A375 (cell line): ENCODE measurements around the gene BLOC1S1. TPM values are rescaled to one million over a fixed set of nuclear protein-coding genes. Genes with fewer than 3 reads are reported as not detected.

Source experiments
- small RNA-seq: library from RNA; depleted of rRNA; stranded (forward); fragments of <200 nt; gene quantifications from one replicate; pipeline ENCODE3, GENCODE V24; 2014
- total RNA-seq: library from RNA; depleted of rRNA; stranded (reverse); fragments of >200 nt; shearing (Covaris generic); gene quantifications from 2 replicates; pipeline ENCODE4 v1.2.3, GENCODE V29; 2014; rRNA removed

Gene BLOC1S1
- total RNA-seq, result 218 and 226 TPM in 2 replicates

DNA sequence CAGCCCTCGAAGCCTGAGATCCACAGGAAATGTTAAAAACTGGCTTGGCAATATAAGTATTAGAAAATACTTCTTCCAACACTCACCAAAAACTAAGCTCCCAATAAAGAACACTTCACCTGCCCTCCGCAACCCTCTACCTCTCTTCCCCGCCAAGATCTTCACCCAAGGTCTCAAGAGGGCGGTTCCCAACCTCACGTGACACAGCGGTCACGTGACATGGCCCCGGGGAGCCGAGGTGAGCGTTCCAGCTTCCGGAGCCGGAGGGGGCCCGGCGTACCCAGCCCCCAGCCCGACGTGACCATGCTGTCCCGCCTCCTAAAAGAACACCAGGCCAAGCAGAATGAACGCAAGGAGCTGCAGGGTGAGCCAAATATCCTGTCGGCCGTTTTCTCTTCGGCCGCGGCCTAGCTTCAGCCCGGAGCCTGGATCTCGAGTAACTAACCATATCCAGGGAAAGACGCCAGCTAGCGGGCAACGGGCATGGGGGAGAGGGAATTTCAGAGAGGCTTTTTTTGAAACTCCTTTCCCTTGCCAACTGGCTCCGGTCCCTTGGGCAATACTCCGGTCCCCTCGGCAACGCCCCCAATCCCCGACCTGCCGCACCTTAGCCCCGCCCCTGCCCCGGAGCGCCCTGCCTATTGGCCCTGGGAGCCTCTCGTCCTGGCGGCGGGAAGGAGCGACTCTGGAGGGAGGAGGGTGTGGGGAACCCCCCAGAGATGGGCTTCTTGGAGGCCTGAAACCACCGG is at the start of gene BLOC1S1:
TSS of gene BLOC1S1 (plus strand) at position 214 of the 749 bp plus-strand sequence. CDS start at position 220, 6 bp downstream.

DNA sequence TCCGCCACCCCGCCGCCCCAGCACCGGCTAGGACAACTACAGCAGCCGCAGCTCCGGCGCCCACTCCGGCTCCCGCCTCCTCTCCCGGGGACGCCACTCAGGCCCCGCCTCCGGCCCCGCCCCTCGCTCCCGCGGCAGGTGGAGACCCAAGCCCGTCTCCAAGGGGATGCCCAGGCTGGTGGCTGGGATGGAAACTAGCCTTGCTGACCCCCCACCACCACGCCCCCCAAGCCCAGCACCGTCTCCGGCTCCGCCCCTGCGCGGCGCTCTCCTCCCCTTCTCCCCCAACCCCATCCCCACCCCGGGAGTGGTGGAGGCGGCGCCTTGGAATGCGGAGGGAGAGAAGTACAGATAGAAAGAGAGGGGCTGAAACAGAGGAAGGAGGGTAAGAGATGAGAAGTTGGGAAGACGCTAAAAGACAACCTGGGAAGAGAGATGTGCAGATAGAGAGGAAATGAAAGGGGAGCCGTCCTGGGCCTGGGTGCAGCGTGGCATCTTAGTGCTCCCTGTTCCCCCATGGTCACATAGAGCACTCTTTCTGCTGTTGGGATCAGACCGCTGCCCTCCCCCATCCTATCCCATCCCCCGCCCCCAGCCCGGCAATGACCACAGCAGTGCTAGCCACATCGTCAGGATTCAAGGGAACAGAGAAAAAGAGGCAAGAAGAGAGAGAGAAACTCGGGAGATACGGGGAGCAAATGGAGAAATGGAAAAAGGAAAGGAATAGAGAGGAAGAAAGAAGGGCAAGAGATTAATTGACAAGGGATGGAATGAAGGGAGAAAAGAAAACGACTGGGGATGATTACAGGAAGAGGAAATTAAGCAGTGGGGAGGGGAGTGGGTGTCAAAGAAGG is 7.8 kb upstream of the BLOC1S1 start, which contains the start of gene ITGA7:
TSS of gene ITGA7 (minus strand) at position 64 of the 854 bp plus-strand sequence. CDS start 222 bp downstream, outside the sequence.

DNA sequence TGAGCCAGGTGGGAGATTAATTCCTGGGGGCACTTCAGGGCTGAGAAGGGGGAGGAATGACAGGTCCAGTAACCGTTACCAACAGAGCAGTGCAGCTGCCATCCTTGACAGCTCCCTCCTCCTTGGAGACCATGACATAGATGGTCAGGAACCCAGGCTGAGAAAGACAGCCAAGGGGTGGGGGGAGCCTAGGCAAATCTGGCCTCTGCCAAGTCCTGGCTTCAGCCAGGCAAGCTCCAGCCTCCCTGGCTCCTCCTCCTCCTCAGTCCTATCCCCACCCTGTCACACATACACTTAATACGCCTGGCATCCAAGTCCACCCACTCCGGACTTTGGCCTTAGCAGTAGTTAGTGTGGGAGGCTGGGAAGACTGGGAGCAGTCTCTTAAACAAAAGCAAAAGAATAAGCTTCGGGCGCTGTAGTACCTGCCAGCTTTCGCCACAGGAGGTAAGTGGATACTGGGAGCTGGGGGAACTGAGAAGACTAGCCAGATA is 4.3 kb downstream of the BLOC1S1 start, which contains the start of gene RDH5:
TSS of gene RDH5 (plus strand) at position 323 of the 494 bp plus-strand sequence. CDS start 792 bp downstream, outside the sequence.

DNA sequence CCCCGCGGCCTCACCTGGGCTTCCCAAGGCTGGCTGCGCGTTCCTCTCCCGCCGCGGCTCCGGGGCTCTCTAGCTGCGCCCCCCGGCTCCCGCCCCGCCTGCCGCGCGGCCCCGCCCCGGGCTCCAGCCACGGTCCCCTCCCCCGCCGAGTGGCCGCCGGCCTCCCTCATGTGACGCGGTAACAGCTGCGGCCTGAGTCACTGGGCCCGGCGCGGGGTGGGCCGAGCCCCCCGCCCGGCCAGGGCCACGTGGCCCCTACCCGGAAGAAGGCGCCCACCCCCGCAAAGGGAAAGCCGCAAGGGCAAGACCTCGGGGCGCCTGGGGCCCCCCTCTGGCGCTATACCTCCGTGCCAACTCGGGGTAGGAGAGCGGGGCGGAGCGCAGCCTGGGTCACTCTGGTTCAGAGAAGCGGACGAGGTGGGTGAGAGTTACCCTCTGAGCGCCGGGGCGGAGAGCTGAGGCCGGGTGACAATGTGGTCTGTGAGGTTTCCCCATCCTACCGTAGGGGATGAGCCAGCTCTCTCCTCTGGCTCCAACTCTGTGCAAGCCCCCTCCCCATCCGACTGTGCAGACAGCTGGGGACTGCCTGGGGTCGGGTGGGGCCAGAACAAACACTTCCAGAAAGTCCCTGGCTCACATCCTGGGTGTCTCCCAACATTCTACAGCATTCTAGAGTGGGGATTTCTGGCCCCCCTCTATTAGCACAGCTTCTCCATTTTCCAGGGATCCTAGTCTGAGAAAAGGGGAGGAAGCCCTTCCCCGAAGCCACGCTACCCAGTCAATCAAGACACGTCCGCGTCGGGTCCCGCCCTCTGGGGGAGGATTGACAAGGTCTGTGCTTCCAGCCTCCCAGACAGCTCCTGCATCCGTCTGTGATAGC is 13.3 kb downstream of the BLOC1S1 start, which contains the start of gene CD63:
TSS of gene CD63 (minus strand) at position 71 of the 880 bp plus-strand sequence. CDS start 668 bp downstream, outside the sequence.

DNA sequence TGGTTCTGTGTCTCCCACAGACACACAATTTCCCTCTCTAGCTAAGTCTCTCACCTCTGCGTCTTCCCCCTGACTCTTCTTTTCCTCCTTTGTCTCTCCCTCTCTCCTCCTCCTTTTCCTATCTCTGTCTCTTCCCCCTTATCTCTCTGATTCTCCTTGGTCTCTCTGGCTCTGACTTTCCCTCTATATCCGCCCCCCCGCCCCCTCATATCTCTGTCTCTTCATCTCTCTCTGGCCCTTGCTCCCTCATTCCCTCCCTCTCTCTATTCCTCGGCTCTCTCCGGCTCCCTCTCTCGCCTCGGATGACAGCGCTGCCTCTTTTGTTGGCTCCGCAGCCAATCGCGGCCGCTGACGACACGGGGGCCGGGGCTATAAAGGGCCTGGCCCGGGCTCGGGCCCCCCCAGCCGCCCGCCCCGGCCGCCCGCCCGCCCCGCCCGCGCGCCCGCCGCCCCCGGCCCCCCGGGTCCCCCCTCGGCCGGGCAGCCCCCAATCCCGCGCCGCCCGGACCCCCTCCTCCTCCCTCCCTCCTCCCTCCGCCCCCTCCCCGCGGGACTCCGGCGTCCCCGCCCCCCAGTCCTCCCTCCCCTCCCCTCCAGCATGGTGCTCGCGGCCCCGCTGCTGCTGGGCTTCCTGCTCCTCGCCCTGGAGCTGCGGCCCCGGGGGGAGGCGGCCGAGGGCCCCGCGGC is 27.0 kb downstream of the BLOC1S1 start, which contains the start of gene GDF11:
TSS of gene GDF11 (plus strand) at position 404 of the 687 bp plus-strand sequence. CDS start at position 599, 195 bp downstream.

Small RNA genes lying within 50 kb of the gene (small RNA-seq; reads per million reads assigned to genes)
- not detected for gene AC009779.1
- gene RF00017, result not detected

Other genes with a start within 250 kb of the BLOC1S1 start
- gene OR6C70, start 245.9 kb upstream of the BLOC1S1 start, total RNA-seq, result 0.38 TPM in 1 of 2 replicates, not detected in the other
- not detected in 2 replicates for gene OR6C68, start 223.7 kb upstream of the BLOC1S1 start, total RNA-seq
- not detected in 2 replicates for gene OR6C4, start 166.4 kb upstream of the BLOC1S1 start, total RNA-seq
- gene OR2AP1, start 143.6 kb upstream of the BLOC1S1 start, total RNA-seq, result not detected in 2 replicates
- gene OR10P1, start 79.2 kb upstream of the BLOC1S1 start, total RNA-seq, result not detected in 2 replicates
- 6.5 and 6.9 TPM in 2 replicates for gene ITGA7, start 8.1 kb upstream of the BLOC1S1 start, total RNA-seq
- gene RDH5, start 4.3 kb downstream of the BLOC1S1 start, total RNA-seq, result 11.8 and 14.3 TPM in 2 replicates
- gene CD63, start 13.0 kb downstream of the BLOC1S1 start, total RNA-seq, result 883 and 969 TPM in 2 replicates
- 13.4 and 17.0 TPM in 2 replicates for gene GDF11, start 27.1 kb downstream of the BLOC1S1 start, total RNA-seq
- gene SARNP, start 101.7 kb downstream of the BLOC1S1 start, total RNA-seq, result 155 and 176 TPM in 2 replicates
- 19.9 and 24.5 TPM in 2 replicates for gene ORMDL2, start 102.0 kb downstream of the BLOC1S1 start, total RNA-seq
- 47.0 and 47.4 TPM in 2 replicates for gene DNAJC14, start 113.5 kb downstream of the BLOC1S1 start, total RNA-seq
- gene MMP19, start 126.9 kb downstream of the BLOC1S1 start, total RNA-seq, result 2.0 and 3.9 TPM in 2 replicates
- 42.0 and 55.8 TPM in 2 replicates for gene PYM1, start 211.8 kb downstream of the BLOC1S1 start, total RNA-seq
- 29.5 and 33.4 TPM in 2 replicates for gene DGKA, start 215.1 kb downstream of the BLOC1S1 start, total RNA-seq
- gene PMEL, start 250.0 kb downstream of the BLOC1S1 start, total RNA-seq, result 1.0 and 1.5 TPM in 2 replicates